NCI-H1694 treated with DMSO at 0.1 percent for 48 hours (cell line): ENCODE data around the gene GABRD.
A peak's percentile ranks its signal among the peaks of the same experiment; 100 is the strongest.

Experiments
- DNase-seq: peaks from one replicate; lab custom pipeline; 2025; lab: John Stamatoyannopoulos, UW

GABRD gene

GRCh38 chr1:2053784-2054376, 34.7 kb downstream of the GABRD start:
- DNase-seq, result no peak

DNA sequence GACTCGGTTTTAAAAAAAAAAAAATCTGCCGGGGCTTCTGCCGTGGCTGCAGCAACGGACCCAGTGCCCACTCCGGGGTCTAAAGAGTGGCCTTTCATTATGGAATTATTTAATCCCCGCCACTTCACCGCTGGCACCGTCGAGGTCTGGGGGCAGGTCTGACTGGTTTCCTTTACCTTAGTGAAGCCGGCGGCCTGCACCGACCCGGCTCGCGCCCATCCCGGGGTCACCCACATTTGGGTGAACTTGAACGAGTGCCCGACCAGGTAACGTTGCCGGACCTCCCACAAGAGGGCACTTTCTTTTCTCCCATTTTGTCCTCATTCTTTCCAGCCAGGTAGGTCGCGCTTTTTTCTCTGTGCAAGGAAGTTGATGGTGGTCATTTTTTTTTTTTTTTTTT, 35.4 kb downstream of the GABRD start:
- no peak for DNase-seq

DNA sequence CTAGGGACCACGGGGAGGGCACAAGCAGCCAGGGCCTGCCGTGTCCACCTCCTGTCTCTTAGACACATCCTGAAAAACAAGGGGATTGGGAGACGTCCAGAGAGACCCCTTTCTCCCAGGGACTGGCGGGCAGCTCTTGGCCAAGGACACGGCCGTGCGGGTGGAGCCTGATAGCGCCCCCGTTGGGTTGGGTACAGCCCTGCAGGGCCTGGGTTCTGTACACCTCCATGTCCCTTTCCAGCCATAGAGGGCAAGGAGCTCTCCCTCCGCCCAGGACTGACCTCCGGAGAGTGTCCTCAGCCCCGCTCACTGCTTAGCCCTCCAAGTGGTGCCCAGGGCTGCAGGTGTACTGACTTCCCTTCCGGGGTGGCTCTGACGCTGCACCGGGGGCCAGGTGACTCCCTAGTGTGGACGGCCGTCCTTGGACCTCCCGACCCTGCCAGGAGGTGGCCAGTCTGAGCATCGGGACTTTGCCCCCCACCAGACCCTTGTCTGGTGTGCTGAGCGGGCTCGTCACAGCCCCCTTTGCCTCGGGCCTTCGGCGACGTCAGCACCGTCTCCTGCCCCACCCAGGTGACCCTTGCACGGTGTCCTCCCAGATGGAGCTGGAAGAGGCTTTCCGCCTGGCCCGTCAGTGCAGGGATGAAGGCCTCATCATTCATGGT, 36.9 kb downstream of the GABRD start:
- DNase-seq, result no peak

DNA sequence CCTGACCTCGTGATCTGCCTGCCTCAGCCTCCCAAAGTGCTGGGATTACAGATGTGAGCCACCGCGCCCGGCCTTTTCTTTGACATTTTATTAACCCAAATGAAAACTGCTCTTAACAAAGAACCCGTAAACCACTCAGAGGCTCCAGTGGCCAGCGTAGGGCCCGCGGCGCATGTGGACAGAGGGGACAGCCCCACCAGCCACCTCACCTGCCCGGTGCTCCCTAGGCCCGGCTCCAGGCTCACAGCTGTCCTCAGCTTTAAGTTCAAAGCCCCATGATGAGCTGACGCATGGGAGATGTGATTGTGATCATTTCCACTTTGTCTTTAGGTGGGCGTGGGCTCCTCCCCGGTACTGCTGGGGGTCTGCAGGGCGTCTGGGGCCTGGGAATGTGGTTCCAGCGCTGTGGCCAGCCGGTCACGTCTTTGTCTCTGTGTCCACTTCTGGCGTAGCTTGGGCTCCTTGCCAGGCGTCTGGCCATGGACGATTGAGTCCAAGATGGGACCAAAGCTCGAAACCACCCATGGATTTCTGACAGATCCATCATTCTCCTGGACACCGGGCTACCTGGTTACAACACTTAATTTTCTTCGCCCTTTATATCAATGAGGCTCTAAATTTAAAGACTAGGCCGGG, 37.9 kb downstream of the GABRD start:
- DNase-seq, result no peak

GRCh38 chr1:2059290-2059953, 40.3 kb downstream of the GABRD start:
- DNase-seq, result no peak

GRCh38 chr1:2060072-2060471, 40.9 kb downstream of the GABRD start:
- DNase-seq, result no peak

- no peak for DNase-seq
Measured at GRCh38 chr1:2060535-2060934, 41.4 kb downstream of the GABRD start.

DNA sequence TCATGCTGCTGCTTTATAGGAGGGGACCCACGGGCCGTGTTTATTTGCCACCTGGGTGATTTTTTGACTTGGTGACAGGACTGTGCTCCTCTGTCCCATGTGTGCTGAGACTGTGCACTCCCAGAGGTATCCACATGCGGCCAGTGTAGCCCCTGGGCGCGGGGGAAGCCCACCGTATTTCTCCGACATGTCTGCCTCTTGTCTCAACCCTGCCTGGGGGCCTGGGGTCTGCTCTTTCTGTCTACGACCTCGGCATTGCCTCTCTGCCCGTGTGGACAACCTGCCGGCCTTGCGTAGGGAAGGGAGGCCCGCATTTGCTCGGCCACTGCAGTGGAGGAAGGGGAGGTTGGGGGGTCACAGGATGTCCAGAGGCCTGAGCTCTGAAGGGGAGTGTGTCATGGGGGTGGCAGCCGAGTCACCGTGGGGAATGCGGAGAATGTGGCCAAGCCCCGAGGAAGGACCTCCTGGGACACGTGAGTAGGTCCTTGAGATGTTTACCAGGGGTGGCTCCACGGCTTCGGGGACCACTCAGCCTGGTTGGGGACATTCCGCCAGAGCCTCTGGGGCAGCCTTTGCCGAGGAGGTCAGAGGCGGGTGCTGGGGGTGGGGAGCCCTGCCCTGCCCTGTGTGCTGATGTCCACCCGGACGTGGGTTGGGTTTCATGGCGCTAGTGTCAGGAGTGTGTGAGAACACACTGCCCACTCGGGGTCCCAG, 42.1 kb downstream of the GABRD start:
- no peak for DNase-seq

- no peak for DNase-seq
Measured at GRCh38 chr1:2065699-2066098, 46.6 kb downstream of the GABRD start.

- no peak for DNase-seq
Measured at GRCh38 chr1:2067393-2067792, 48.2 kb downstream of the GABRD start.

- DNase-seq, result no peak
Measured at GRCh38 chr1:2067981-2068380, 48.8 kb downstream of the GABRD start.

DNA sequence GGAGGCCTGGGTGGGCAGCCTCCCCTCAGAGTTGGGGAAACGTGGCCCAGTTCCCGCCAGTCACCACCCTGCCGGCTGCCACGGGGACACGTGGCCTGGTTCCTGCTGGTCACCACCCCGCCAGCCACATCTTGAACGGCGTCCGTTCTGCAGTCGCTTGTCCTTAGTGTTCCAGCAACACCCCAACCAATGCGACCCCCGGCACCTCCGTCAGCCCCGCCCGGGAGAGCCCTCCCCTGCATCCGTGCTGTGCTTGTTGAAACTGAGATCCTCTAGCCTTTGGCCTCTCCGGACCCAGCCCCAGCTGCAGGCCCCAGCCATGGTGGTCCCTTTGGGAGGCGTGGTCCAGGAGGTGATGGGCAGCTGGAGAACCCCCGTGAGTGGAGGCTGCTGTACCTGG, 49.8 kb downstream of the GABRD start:
- DNase-seq, result no peak

DNA sequence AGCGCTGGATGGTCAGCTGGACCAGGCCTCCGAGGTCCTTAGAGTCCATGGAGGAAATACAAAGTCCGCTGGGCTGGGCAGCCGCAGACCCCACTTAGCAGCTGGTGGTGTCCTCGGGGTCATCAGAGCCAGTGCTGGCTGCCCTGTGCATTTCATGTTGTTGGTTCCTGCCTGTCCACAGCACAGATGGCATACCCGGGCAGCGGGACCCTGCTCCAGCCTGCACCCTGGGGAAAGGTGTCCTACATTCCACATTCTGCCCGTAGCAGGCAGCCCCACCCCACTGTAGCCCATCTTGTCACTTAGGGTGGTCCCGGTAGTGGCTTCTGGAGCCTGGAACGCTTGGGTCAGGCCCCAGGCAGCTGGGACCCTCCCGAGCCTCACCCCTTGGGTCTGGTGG, 50.9 kb downstream of the GABRD start:
- no peak for DNase-seq

DNA sequence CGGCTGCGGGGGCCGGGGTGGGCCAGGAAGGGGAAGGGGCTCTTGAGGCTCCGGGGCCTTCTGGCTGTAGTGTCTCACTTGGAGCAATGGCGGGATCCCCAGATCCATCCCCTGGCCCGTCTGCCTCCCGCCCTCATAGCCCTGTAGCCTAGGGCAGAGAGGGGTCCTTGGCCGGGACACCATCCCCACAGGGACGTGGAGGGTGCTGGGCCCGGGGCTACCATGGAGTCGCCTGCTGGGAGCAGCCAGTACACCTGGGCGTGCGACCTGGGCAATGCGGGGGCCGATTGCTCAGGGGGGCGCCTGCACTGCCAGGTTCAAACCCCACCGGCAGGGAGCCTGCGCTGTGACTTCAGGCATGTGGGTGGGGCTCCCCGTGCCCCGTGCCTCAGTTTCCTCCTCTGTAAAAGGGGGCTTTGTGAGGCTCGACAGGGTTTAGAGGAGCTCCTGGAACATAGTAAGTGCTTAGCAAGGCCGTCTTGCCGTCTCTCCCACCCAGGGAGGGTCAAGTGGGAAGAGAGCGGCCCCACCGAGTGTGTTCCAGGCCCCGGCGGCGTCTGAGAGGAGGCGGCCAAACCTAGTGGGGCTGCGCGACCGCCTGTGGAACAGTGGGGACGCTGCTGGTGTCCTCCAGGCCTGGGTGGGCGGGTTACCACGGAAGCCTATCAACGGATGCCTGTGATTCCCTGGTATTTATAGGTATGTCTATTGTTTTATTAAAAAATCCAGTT, 51.8 kb downstream of the GABRD start:
- DNase-seq, result no peak

DNA sequence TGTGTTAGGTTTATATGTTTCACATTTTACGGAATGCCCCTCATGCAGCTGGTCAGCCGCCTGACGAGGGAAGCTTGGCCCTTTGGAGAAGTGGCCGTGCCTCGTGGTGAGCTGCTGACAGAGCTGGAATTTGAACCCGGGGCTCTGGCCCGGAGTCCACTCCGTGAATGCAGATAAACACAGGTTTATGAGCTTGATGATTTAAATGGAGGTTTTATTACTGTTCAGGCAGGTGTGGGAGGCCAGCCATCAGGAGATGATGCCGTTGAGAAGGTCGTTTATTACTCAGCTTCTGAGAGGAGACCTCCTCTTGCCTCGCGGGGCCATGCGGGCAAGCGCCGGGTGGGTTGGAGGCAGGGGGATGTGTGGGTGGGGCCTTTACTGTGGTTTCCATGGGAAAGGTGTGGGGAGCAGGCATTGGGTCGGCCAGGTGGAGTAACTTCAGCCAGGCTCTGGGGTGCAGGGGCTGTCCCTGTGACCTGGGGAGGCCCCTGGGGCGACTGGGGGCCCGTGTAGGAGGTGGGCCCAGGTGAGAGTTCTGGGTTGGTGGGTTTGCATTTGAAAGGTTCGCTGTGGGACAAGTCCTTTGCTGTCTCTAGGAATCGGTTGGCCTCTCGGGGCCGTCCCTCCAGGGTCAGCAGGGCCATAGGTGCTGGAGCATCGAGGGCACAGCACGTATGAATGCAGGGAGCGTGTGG, 53.1 kb downstream of the GABRD start:
- DNase-seq, result no peak

DNA sequence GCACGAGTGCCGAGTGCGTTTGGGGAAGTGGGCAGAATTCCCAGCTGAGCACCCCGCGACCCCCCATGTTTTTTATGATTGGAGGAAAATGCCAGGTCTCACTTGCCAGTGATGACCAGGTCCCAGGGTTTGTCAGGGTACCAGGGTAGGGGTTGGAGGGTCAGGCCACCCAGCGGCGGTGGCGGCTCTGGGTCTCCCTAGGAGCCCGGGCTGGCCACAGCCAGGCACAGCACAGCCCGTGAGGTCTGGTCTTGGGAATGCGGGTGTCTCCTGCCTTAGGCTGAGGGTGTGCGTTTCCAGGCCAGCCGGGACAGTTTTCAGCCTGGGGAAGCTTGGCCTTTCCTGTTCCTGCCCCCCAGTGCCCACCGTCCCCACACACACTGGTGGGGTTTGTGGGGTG, 53.7 kb downstream of the GABRD start:
- no peak for DNase-seq

- DNase-seq, result peak; percentile 47
Measured at GRCh38 chr1:2073382-2074230, 54.5 kb downstream of the GABRD start.

GRCh38 chr1:2074396-2074795, 55.3 kb downstream of the GABRD start:
- no peak for DNase-seq

- DNase-seq, result no peak
Measured at GRCh38 chr1:2074944-2075740, 56.0 kb downstream of the GABRD start.
